Hematopoietic multipotent progenitor cell treated with erythropoietin and hydrocortisone succinate and interleukin-3 and kit ligand, for 17 days (in vitro differentiated cells): ENCODE measurements around the gene SETD3.

Experiments used
- DNase-seq: peaks from one replicate; pipeline ENCODE4 v3.0.0-alpha.2; 2015; ENCODE audit warnings: low spot score

Gene SETD3

GRCh38 chr14:99393059-99393655 lies 87.5 kb downstream of the SETD3 start:
- DNase-seq = peak; percentile 34

DNA sequence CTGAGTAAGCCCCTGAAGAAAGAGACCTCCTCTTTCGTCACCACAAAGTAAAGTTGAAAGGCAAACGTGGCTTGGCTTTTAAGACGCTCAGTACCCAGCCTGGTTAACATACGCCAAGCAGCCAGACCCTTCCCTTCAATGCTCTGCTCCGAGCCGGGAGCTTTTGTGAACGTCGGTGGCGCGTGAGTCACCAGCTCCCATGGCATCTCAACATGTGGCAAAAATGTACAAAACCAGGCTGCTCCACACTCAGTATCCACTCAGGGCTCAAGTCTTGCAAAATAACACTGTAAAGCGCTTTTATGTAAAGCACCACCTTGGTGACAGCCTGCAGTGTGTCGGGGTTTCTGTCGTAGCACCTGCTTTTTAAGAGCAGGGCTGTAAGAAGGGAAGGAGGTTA lies 89.0 kb downstream of the SETD3 start:
- no peak for DNase-seq

GRCh38 chr14:99389174-99389826 lies 91.4 kb downstream of the SETD3 start:
- DNase-seq = peak; percentile 45

DNA sequence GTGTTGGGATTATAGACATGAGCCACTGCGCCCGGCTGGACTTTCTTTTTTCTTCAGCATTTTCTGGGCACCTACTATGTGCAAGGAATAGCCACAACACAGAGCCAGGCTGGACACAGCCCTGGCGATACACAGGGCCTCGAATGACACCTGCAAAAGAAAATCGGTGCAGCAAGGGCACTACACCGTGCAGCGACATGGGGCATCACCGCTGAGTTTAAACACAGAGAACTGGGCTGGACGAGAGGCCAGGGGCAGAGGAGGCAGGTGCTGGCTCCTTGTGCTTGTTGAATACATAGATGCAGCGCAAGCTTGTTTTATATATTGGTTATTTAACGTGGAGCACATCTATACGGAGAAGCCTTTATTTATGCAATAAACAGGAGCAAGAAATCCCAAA lies 92.4 kb downstream of the SETD3 start:
- no peak for DNase-seq

- no peak for DNase-seq
Observed at GRCh38 chr14:99387880-99388279, 92.8 kb downstream of the SETD3 start.

GRCh38 chr14:99384450-99385417 lies 95.9 kb downstream of the SETD3 start:
- no peak for DNase-seq

GRCh38 chr14:99383472-99384449 lies 96.9 kb downstream of the SETD3 start:
- DNase-seq = no peak

- DNase-seq = no peak
Observed at GRCh38 chr14:99382781-99383471, 97.7 kb downstream of the SETD3 start.

DNA sequence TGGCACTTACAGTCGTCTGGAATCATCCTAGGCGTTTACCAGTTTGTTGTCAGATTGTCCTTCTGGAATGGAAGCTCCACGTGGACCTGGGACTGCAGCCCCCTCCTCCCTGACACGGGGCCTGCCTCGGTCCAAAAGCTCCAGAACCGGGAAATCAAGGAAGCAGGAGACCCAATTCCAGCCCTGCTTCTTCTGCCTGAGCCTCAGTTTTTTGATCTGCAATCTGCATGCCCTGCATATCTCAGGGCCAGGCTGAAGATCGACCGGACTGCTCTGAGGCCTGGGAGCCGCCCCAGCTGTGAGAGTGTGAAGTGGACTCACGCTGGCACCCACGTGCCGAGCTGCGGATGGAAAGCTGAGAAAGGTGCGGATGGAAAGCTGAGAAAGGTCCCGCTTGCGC lies 98.6 kb downstream of the SETD3 start:
- DNase-seq = no peak

DNA sequence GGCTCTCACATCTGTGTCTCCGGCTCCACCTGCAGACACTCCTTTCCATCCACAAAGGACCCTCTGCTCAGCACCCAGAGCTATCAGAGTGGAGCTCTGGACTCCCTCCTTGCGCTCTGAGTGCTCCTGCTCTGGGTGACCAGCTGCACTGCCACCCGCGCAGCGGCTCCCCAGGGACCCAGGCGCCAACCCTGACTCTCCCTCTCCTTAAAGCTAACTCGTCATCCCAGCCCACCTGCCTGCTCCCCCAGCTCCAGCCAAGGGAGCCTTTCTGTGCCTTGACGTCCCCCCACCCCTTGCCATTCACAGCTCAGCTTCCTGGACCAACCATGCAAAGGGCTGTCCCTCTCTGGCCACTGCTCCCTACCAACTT lies 99.0 kb downstream of the SETD3 start:
- DNase-seq = no peak

GRCh38 chr14:99380991-99381687 lies 99.5 kb downstream of the SETD3 start:
- no peak for DNase-seq

GRCh38 chr14:99380402-99380801 lies 100.3 kb downstream of the SETD3 start:
- no peak for DNase-seq

GRCh38 chr14:99378782-99379214 lies 101.9 kb downstream of the SETD3 start:
- no peak for DNase-seq

- DNase-seq = no peak
Observed at GRCh38 chr14:99377951-99378350, 102.7 kb downstream of the SETD3 start.

- no peak for DNase-seq
Observed at GRCh38 chr14:99374964-99375363, 105.7 kb downstream of the SETD3 start.

DNA sequence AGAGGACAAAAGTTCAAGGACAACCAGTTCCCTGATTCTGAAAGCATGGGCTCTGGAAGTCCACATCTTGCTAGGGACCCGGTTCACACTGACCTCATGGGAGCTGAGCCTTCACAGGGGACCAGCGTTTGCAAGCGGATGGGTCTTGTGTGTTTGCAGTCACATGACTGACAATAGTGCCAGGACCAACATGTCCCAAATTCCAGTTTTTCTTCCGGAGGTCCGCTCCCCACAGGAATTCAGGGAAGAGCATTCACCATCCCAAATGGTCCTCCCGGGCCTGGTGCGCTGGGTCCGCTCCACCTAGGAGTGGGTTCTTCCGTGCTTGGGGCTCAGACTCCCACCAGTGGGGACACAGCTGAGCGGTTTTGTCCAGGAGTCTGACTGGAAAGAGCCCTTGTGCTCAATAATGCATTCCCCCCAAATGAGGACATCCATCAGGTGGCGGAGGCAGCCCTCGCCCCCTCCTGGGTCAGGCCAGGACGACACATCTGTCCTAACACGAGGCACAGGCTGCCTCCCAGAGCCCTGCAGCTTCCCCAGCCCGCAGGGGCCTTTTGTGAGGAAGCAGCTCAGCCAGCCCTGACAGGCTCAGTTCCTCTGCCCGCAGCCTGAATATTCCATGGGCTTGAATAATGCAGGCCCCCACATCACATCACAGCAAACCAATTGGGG lies 116.9 kb downstream of the SETD3 start:
- no peak for DNase-seq

- DNase-seq = no peak
Observed at GRCh38 chr14:99363051-99363450, 117.6 kb downstream of the SETD3 start.

DNA sequence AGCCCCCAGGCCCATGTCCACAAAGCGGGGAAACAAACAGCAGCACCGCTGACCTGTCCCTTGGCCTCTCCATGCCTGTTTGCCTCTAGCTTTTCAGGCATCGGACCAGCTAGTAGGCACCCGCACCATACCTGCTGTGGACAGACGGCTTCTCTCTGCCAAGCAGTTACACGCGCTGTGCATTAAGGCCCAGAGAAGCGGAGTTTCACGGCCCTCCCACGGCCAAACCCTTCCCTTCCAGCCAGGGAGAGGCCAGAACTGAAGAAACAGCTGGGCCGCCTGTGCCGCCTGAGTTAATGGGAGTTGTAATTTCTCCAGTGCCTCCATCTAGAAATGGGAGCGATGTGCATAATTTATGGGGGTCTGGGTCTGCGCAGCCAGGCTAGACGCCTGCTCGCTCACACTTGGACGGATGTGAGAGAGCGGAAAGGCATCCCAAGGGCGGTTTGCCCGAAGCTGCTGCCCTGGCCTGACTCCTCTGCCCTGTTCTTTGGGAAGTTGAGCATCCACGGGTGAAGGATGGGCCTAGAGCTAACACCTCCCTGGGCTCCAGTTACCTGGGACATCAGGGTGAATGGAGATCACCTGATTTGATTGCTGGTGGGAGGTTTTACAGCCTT lies 119.0 kb downstream of the SETD3 start:
- DNase-seq = no peak
